ENCODE measurements around the gene FUT9.
"Not testable (repeated sequence)": the region's sequence is repeated elsewhere in the genome, so short reads cannot be mapped to it uniquely, and the experiment has no call there.

The FUT9 gene

DNA sequence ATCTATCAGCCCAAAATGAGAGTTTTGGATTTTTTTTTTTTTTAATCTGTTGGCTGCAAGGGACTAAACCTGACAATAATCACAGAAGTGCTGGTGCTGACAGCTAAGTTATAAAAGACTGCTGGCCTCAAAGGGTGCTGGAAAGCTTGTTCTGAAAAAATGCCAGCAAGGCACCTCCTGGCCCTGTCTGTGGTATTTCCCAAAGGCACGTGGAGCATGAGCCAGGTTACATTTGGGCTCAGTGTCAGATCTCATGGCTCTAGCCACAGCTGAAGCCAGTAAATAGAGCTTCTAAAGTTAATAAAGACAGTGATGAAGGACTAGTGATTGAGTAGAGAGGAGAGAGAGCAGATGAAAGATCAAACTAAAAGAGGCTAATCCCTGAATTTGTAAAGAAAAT lies 178.9 kb downstream of the FUT9 start:
- no peak for DNase-seq

DNA sequence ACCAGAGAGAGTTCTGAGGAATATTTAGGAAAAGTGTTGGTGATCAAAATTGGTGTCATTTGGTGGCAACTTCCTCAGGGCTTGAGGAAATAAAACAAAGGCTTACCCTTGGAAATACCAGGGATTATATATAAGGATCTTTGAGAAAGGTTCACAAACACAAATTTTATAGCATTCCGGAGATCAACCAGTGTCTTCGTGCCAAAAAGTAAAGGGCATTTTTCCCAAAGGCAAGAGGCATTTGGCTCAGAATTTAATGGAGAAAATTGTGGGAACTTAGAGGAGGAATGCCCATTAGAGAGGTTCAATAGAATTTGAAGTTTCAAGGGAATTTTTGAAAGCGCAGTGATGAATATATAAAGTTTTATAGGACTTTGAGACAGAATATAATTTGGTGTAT lies 179.5 kb downstream of the FUT9 start:
- no peak for DNase-seq

DNA sequence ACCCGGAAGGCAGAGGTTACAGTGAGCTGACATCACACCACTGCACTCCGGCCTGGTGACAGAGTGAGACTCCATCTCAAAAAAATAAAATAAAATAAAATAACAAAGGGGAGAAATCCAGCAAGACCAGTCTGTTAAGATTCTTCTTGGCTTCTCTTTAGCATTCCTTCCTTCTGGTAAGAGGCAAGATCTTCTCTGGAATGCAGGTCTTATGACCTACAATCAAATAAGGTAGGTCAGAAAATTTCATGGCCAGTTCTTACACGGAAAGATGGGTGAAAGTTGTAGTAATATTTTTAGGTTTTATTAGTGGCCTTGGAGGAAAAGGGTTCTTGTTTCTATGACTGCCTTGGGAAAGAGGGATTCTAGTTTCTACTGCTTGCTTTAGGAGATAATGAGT lies 180.9 kb downstream of the FUT9 start:
- DNase-seq, result no peak

DNA sequence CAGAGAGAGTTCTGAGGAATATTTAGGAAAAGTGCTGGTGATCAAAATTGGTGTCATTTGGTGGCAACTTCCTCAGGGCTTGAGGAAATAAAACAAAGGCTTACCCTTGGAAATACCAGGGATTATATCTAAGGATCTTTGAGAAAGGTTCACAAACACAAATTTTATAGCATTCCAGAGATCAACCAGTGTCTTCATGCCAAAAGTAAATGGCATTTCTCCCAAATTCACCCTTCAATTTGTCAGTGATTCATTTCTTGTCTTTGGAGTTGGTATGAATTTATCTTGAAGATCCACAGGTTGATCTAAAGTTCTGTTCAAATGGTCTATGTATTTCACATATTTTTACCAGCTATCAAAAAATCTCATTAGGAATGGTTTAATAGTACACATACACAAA lies 181.5 kb downstream of the FUT9 start:
- no peak for DNase-seq

DNA sequence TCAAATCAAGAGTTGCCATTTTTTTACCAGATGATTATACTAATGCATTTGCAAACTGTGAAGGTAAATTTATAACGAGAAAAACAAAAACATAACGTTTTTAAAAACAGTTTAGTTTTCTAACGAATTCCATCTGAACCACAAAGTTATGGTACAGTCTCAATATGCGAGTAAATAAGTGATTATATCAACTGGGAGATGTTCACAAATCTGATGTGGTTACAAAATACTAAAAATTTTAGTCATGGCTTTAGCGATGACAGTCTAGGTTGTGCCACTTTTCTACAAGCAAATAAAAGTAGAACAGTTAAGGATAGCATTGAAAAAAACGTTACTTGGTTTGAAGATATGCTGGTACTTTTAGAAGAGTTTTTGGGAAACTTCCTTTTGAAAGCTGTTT lies 186.8 kb downstream of the FUT9 start:
- no peak for DNase-seq

DNA sequence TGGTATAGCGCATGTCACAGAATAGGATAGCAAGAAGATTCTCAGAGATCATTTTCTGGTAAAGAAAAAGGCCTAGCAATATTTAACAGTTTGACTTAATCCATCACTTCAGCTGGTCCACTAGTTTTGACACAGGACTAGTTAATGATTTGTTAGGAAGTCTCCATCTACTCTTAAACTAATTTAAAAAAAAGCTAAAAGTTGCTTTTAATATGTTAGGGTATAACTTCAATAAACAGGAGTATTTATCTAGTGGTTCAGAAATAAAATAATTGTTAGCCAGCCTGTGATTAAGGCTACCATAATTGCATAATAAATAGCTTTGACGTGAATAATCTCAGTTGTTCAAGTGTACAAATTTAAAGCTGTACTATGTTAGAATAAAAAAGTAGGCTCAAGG lies 195.6 kb downstream of the FUT9 start:
- DNase-seq, result no peak

DNA sequence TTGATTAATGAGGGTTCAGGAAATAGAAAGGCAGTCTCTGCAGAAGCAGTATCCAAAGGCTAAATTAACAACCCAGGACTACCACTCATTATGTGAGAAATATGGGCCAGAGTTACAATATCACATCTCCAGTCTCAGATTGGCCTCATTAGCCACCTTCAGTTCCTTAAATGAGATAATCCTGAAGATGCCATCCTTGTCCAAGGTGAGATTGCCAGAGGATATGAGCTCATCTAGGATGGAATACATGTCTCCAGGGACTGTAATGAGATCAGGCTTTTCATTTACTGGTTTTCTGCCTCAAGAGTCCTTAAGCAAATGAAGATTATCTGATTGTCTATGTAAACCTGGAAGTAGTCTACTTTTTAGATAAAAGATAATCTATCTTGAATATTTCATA lies 196.3 kb downstream of the FUT9 start:
- DNase-seq, result no peak

DNA sequence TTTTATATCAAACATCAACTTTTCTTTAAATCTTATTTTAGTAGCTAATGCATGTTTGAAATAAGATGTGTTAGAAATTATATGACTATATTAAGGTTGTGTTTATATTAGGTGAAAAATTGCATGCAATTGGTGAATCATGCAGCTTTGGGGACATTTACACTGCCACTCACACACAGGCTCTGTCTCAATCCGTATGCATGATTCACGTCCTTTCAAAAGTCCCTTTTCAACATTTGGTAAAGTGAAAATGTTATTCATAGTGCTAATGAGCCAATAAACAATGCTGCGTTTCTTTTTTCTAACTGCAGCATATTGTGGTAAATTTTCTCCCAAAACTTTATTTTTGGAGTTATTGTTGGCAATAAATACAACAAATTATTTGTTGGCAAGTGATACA lies 198.0 kb downstream of the FUT9 start:
- DNase-seq, result no peak

DNA sequence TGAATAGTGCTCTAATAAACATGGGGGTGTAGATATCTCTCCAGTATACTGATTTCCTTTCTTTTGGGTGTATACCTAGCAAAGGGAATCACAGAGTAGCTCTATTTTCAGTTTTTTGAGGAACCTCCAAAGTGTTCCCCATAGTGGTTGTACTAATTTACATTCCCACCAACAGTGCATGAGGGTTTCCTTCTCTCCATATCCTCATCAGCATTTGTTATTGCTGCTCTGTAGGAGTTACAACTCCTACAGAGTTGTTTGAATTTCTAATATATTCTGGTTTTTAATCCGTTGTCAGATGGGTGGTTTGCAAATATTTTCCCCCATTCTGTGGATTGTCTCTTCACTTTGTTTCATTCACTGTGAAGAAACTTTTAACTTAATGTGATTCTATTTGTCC lies 207.9 kb downstream of the FUT9 start:
- no peak for DNase-seq

DNA sequence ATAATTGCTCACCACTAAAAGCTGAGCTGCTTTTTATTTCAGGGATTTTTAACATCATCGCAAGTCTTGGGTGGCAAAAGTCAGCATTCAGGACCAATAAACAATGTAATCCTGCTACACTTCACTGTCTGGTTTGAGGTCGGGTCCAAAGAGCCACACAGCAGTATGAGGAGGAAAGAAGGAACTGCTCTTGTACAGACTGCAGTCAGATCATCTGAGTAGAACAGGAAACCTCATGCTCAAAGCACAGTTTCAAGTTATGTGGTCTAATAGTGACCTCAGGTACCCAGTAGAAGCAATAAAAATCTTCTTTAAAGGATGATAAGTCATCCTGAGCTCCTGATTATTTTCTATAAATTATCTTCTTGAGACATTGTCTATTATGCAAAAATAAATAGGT lies 211.4 kb downstream of the FUT9 start:
- DNase-seq, result no peak

DNA sequence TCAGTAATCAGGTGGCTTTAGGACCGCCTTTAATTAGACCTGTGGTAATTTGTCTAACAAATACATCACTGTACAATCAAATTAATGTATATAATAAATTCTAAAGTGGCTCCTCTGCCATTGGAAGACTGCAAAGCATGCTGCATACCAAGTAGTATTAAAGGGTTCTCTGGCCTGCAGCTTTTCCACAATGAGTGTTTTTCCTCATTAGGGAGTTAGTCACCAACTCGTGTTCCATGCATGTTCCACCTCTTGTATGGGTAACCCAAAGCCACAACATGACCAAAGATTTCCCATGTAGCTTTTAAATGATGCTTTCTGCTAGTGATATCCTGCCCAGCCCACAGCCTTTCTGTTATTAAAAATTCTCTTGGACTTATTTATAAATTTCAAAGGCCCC lies 218.7 kb downstream of the FUT9 start:
- no peak for DNase-seq

DNA sequence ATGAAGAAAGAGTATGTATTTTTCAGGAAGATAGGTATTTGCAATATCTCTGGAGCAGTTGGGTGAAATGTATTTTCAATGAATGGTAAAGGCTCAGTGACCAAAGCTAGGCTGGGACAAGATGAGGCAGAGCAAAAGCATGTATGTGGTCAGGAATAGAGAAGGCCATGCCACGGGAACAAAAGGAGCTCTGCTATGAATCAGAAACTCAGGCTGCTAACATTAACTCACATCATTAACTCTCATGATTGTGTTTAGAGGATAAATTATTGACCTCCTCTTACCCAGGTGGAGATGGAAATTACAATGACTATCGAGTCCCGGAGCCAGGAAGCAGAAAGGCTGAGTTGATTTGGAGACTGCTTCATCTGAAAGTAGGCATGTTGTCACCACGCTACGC lies 220.2 kb downstream of the FUT9 start:
- DNase-seq, result no peak

DNA sequence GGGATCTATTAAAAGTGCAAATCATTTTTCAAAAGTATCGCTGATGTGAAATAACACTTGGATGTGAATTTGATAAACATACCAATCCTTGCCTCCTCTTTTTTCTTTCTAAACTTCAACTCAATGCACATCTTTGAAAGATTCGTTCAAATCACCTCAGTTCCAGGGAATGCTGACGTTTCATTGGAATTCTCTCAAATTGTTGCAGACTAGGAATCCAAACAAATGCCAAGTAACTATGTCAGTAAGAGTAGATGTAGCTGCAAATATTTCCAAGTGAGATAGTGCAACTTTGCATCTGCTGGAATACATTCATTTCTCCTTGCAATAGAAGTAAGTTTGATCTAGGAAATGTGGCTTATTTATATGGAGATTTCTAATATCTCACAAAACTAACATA lies 220.7 kb downstream of the FUT9 start:
- DNase-seq, result no peak

DNA sequence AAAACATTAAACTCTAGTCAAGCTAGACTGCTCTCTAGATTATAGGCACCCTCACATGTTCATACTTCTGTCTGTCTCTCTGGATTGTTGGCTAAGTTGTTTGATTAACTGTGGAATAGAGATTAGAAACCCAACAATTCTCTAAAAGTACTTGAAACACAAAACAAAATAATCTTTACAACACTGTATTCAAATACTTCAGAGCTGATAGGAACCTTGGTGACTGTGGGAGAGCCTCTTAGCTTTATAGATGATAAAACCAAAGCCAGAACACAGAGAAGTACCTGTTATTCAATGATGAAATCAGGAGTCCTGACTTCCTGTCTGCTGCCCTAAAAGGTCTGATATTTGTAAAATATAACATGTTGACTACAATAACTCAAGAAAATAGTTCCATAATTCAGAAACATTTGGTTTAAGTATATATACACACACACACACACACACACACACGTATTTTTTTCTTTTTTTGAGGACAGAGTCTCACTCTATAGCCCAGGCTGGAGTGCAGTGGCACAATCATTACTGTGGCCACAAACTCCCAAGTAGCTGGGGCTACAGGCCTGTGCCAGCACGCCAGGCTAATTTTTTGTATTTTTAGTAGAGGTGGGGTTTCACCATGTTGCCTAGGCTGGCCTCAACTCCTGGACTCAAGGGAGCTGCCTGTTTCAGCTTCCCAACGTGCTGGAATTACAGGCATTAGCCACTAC lies 222.0 kb downstream of the FUT9 start:
- no peak for DNase-seq

DNA sequence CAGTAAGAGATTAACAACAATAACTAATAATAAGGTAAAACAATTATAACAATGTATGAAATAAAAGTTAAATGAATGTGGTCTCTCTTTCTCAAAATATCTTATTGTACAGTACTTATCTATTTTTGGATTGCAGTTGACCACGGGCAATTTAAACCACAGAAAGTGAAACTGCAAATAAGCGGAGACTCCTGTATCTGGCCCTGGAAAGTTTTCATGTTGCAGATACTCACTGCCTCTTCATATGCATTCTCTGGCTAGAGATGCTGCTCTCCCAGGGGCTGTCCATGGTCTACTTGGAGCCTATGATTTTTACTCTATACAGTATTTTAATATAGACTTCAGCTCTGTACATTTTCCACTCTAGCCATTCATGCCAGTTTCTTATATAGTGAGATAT lies 230.8 kb downstream of the FUT9 start:
- no peak for DNase-seq

DNA sequence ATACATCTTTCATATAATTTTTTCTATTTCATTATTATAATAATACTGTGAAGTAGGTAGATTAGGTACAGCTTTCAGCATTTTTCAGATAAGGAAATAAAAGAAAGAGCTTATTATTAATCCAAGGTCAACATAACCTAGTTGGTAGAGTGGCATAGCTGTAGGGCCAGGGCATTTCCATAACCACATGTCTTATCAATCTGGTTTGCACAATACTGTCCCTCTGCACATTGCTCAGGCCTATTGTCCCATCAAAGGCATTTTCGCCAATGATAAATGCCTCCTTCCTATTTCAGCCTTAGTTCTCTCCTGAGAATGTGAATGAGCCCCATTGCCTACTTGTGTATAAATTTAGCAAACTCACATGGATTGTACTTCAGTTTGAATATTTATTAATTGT lies 234.0 kb downstream of the FUT9 start:
- no peak for DNase-seq

DNA sequence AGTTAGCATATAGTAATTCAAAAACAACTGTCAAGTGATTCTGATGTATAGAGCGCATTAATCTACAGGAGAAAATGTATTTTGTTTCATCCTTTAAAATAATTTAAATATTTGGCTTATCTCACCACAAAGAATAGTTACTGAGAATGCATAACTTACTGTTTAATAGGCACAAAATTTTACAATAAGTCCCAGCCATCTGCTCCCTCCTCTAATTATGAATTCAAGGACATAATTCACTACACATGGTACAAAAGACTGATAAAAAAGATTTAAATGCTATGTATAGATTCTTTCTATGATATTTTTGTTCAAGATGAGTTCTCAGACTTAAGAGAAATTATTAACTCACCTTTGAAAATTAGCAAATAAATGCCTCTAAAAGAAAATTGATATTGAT lies 242.0 kb downstream of the FUT9 start:
- no peak for DNase-seq

DNA sequence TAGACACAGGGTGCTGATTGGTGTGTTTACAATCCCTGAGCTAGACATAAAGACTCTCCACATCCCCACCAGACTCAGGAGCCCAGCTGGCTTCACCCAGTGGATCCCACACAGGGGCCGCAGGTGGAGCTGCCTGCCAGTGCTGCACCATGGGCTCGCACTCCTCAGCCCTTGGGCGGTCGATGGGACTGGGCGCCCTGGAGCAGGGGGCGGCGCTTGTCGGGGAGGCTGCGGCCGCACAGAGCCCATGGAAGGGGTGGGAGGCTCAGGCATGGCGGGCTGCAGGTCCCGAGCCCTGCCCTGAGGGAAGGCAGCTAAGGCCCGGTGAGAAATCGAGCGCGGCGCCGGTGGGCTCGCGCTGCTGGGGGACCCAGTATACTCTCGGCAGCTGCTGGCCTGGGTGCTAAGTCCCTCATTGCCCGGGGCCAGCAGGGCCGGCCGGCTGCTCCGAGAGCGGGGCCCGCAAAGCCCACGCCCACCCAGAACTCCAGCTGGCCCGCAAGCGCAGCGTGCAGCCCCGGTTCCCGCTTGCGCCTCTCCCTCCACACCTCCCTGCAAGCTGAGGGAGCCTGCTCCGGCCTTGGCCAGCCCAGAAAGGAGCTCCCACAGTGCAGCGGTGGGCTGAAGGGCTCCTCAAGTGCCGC lies 245.1 kb downstream of the FUT9 start:
- not testable (repeated sequence) for DNase-seq

Measured in GF-D8 (cell line).